Measurements from ENCODE around the gene AKAP11. TPM values are rescaled to one million over a fixed set of nuclear protein-coding genes. Genes with fewer than 3 reads are reported as not detected.
A peak's percentile ranks its signal among the peaks of the same experiment; 100 is the strongest.

The AKAP11 gene
- total and polyA plus RNA-seq, 2 of the 4 experiments (the other 2 are of a cell fraction), result 8.0 to 19.7 TPM

- Histone ChIP-seq H3K56ac (ENCODE audit: extremely low read depth, insufficient read depth, low read length) (no peak overlapping the region), H4K91ac (ENCODE audit: insufficient read depth, low read depth, low read length) (no peak overlapping the region), H2BK120ac (ENCODE audit: low read depth, low read length) (no peak overlapping the region), H3K36me3 (ENCODE audit: control insufficient read depth, insufficient read depth, low read length) (no peaks in the 10 kb centered on the region), H3K79me1 (ENCODE audit: low read depth in 1 of 2, low read length in 2 of 2) (no peaks in the 10 kb centered on the region), H3K4ac (ENCODE audit: low read depth, low read length) (no peak overlapping the region), H3K23ac (ENCODE audit: low read depth, low read length) (no peak overlapping the region), H3K4me2 (ENCODE audit: low read depth, low read length) (no peak overlapping the region), H3K27me3 (ENCODE audit: control insufficient read depth, insufficient read depth, low read length) (no peaks in the 10 kb centered on the region; the same call in 1 of the 2 replicates), H3K27ac (ENCODE audit: insufficient read depth, low read length) (no peak overlapping the region), H3K9ac (ENCODE audit: low read depth, low read length) (no peak overlapping the region), H2BK5ac (ENCODE audit: low read depth, low read length, poor library complexity, severe bottlenecking) (no peak overlapping the region), H2BK15ac (ENCODE audit: low read depth, low read length) (no peak overlapping the region), H3K18ac (ENCODE audit: low read depth, low read length) (no peak overlapping the region), H4K5ac (ENCODE audit: low read depth, low read length) (no peak overlapping the region), H2BK20ac (ENCODE audit: low read depth, low read length) (no peak overlapping the region), H3K9me1 (ENCODE audit: insufficient read depth, low read length) (no peaks in the 10 kb centered on the region), H2AK5ac (ENCODE audit: low read depth, low read length) (no peak overlapping the region), H2AK9ac (replicated peaks; ENCODE audit: low read depth, low read length, poor library complexity) (no peak overlapping the region), H3K14ac (replicated peaks; ENCODE audit: low read depth, low read length) (no peak overlapping the region), H3K9me3 (ENCODE audit: control insufficient read depth, insufficient read depth, low read length) (no peaks in the 10 kb centered on the region), H4K20me1 (ENCODE audit: insufficient read depth, low read length) (no peaks in the 10 kb centered on the region), H3K4me1 (ENCODE audit: control insufficient read depth, insufficient read depth, low read length) (no peaks in the 10 kb centered on the region), H3K4me3 (ENCODE audit: insufficient read depth, low read depth, low read length) (no peak overlapping the region), H2AFZ (replicated peaks; ENCODE audit: low read length, poor library complexity) (no peak overlapping the region), H4K8ac (ENCODE audit: low read depth in 2 of 2, low read length in 2 of 2) (no peak overlapping the region)
- ChIA-PET CTCF (no interaction called here), POLR2A (ENCODE audit: unreplicated experiment) (no interaction called here)
- TF ChIP-seq NFE2L2 (IDR thresholded peaks at IDR 0.05; ENCODE audit: low read depth, low read length) (no peak), MAFK (IDR thresholded peaks at IDR 0.05; ENCODE audit: low read depth, low read length) (no peak), MAZ (IDR thresholded peaks at IDR 0.05; ENCODE audit: borderline replicate concordance, low read depth, low read length) (no peak), SMC3 (IDR thresholded peaks at IDR 0.05; ENCODE audit: low read depth, low read length) (no peak), CEBPB (IDR thresholded peaks at IDR 0.05; ENCODE audit: low read depth, low read length) (no peak), CTCF (conservative IDR thresholded peaks at IDR 0.05; ENCODE audit: low read depth, low read length) (no peak), BHLHE40 (IDR thresholded peaks at IDR 0.05; ENCODE audit: low read depth, low read length) (no peak), POLR2A (IDR thresholded peaks at IDR 0.05; ENCODE audit: low read depth, low read length) (no peak), FOS (IDR thresholded peaks at IDR 0.05; ENCODE audit: low read depth, low read length) (no peak), RFX5 (IDR thresholded peaks at IDR 0.05; ENCODE audit: low read depth, low read length) (no peak), CHD1 (IDR thresholded peaks at IDR 0.05; ENCODE audit: low read depth, low read length) (no peak), ELK1 (IDR thresholded peaks at IDR 0.05; ENCODE audit: borderline replicate concordance, low read depth, low read length) (no peak), MXI1 (IDR thresholded peaks at IDR 0.05; ENCODE audit: borderline replicate concordance, low read depth, low read length) (no peak), RCOR1 (IDR thresholded peaks at IDR 0.05; ENCODE audit: insufficient replicate concordance, low read length) (no peak), RAD21 (IDR thresholded peaks at IDR 0.05; ENCODE audit: low read length) (no peak)
- intact Hi-C loops (cut with micrococcal nuclease) (no loop called here), dilution Hi-C loops (cut with HindIII; ENCODE audit: low sequenced_read_pairs, unreplicated experiment) (no loop called here), in situ Hi-C loops (cut with MboI; ENCODE audit: low sequenced_read_pairs) (no loop called here)
- WGBS, 2 experiments (ENCODE audit: extremely low coverage in 2 of 2, insufficient read length in 1 of 2), result no CpG with 5 or more reads among the region's 3 CpGs
- DNase-seq, result peak; percentile 17
- no TSS peak for BruUV-seq (replicated peaks)
- ATAC-seq (ENCODE audit: low read depth), result no peak
These were observed 92.1 kb downstream of the AKAP11 start for GRCh38 chr13:42363941-42364612.

Measured in IMR-90 (cell line).